DMS53 treated with DMSO at 0.1 percent for 48 hours (cell line): ENCODE measurements around the gene PAX8.
A peak's percentile ranks its signal among the peaks of the same experiment; 100 is the strongest.

Experiments used
- DNase-seq: peaks from one replicate; lab custom pipeline; 2025; ENCODE audit not compliant: unreplicated experiment; lab: John Stamatoyannopoulos, UW

The PAX8 gene

GRCh38 chr2:113172721-113173541 is 105.8 kb downstream of the PAX8 start:
- no peak for DNase-seq

GRCh38 chr2:113171334-113172075 is 107.2 kb downstream of the PAX8 start:
- no peak for DNase-seq

- no peak for DNase-seq
Observed at GRCh38 chr2:113169586-113169985, 109.1 kb downstream of the PAX8 start.

GRCh38 chr2:113169002-113169530 is 109.7 kb downstream of the PAX8 start:
- DNase-seq = no peak

- DNase-seq = no peak
Observed at GRCh38 chr2:113167962-113168340, 110.8 kb downstream of the PAX8 start.

GRCh38 chr2:113167115-113167932 is 111.4 kb downstream of the PAX8 start:
- DNase-seq = peak; percentile 99

- DNase-seq = no peak
Observed at GRCh38 chr2:113166187-113166645, 112.5 kb downstream of the PAX8 start.
